Neutrophil (primary cell): ENCODE data around the gene LGALS3.

Source experiments
- H3K27ac ChIP-seq: fragments of 200-600 bp; sonication (generic); 2 replicates; pipeline ENCODE4 v1.5.1; 2016; ENCODE audit warnings: mild to moderate bottlenecking, moderate library complexity
- H3K27me3 ChIP-seq: fragments of 200-600 bp; sonication (generic); 2 replicates; pipeline ENCODE4 v1.6.0; 2016; ENCODE audit warnings: mild to moderate bottlenecking
- H3K36me3 ChIP-seq: fragments of 200-600 bp; sonication (generic); 2 replicates; pipeline ENCODE4 v1.5.1; 2017
- H3K4me1 ChIP-seq, 2 experiments: fragments of 200-600 bp in 1 of 2; sonication (generic) in 1 of 2; 1 replicate in 1 of 2; 2 replicates in 1 of 2; pipeline versions ENCODE4 v1.5.1 to v1.6.1; 2013 to 2016; ENCODE audit warnings: low read depth in 1 of 2, low read length in 1 of 2, mild to moderate bottlenecking in 1 of 2, moderate library complexity in 1 of 2; ENCODE audit not compliant: control insufficient read depth in 1 of 2, insufficient read depth in 1 of 2
- H3K4me3 ChIP-seq, 2 experiments: fragments of 200-600 bp in 1 of 2; sonication (generic) in 1 of 2; 1 replicate in 1 of 2; 2 replicates in 1 of 2; pipeline ENCODE4 v1.5.1; 2013 to 2016; ENCODE audit warnings: low read depth in 1 of 2, low read length in 1 of 2, mild to moderate bottlenecking in 1 of 2, moderate library complexity in 1 of 2
- H3K9me3 ChIP-seq: fragments of 200-600 bp; sonication (generic); 2 replicates; pipeline ENCODE4 v1.5.1; 2016
- TF ChIP-seq, protein P1 (sequence below): fragments of 200-600 bp; sonication (generic); IDR thresholded peaks from 2 replicates; pipeline ENCODE4 v1.5.1; 2016; ENCODE audit warnings: antibody characterized with exemption

The LGALS3 gene

DNA sequence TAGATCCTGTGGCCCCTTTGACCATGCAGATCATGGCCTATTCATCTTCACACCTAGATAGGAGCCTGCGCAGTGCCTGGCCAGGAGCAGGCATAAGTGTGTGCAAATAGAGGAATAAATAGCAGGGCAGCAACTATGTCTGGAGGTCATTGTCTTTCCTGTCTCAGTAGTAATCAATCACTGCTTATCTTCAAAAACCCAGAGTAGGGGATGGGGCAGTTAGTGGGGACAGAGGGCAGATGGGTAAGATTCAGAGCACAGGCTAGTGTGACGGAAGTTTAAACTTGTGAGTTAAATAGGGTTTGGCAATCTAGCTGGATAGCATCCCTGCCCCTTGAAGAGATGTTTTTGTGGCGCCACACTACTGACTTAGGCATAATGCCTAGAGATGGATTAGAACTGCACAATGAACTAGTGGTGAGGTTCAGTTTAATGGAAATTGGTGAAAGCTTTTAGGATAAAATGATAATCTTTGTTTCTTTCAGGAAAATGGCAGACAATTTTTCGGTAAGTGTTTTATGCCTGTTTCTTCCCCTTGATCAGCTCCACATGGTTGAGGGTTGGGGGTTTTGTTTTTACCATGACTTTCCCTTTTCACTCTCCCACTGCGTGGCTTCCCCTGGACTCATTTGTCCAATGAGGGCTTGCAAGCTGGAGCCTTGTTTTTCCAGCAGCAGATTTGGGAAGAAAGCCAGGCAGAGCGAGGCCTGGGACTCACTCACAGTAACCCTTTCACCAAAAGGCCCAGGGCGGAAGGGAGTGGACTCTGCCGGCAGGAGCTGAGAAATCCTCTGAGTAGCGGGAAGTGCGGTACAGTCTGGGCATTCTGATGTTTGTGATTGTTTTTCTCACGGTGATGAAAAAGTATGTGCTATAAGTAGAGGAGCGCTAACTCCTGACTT lies 8.1 kb downstream of the LGALS3 start:
- Histone ChIP-seq H3K4me1 (peaks cover 49 to 64% of the 10 kb centered on the region in 2 experiments), H3K36me3 (peaks cover 22% of the 10 kb centered on the region), H3K27ac (no peak overlapping the region), H3K27me3 (no peaks in the 10 kb centered on the region), H3K9me3 (no peaks in the 10 kb centered on the region), H3K4me3 (no peak overlapping the region)
- TF ChIP-seq, protein P1, sequence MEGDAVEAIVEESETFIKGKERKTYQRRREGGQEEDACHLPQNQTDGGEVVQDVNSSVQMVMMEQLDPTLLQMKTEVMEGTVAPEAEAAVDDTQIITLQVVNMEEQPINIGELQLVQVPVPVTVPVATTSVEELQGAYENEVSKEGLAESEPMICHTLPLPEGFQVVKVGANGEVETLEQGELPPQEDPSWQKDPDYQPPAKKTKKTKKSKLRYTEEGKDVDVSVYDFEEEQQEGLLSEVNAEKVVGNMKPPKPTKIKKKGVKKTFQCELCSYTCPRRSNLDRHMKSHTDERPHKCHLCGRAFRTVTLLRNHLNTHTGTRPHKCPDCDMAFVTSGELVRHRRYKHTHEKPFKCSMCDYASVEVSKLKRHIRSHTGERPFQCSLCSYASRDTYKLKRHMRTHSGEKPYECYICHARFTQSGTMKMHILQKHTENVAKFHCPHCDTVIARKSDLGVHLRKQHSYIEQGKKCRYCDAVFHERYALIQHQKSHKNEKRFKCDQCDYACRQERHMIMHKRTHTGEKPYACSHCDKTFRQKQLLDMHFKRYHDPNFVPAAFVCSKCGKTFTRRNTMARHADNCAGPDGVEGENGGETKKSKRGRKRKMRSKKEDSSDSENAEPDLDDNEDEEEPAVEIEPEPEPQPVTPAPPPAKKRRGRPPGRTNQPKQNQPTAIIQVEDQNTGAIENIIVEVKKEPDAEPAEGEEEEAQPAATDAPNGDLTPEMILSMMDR: no peak

DNA sequence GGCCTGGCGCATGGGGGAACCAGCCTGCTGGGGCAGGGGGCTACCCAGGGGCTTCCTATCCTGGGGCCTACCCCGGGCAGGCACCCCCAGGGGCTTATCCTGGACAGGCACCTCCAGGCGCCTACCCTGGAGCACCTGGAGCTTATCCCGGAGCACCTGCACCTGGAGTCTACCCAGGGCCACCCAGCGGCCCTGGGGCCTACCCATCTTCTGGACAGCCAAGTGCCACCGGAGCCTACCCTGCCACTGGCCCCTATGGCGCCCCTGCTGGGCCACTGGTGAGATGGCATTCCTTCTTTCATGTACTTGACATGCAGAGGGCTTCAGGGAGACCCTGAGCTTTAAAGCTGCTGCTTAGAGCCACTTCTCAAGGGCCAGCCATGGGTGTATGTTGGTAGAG lies 9.0 kb downstream of the LGALS3 start:
- Histone ChIP-seq H3K4me1 (peaks cover 48 to 57% of the 10 kb centered on the region in 2 experiments), H3K4me3 (no peak overlapping the region), H3K9me3 (no peaks in the 10 kb centered on the region), H3K27me3 (no peaks in the 10 kb centered on the region), H3K27ac (peak overlapping the region; percentile 82), H3K36me3 (peaks cover 31% of the 10 kb centered on the region)
- TF ChIP-seq, protein P1: no peak

DNA sequence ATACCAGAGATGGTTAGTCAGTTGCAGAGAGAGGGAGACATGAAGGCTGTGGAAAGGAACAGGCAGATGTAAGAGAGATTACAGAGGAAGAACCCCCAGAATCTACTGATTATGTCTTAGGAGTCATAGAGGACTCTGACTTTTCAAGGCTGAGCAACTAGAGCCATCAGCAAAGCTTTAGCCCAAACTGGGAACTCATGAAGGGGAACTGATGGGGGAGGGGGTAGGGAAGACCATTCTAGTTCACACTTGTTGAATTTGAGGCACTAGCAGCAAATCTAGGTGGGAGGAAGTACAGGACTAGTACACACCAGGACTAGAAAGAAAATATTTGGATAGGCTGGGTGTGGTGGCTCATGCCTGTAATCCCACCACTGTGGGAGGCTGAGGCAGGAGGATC lies 10.1 kb downstream of the LGALS3 start:
- Histone ChIP-seq H3K4me3 (peak overlapping the region in 1 of 2 experiments; percentile 23), H3K9me3 (no peaks in the 10 kb centered on the region), H3K36me3 (peaks cover 41% of the 10 kb centered on the region)

DNA sequence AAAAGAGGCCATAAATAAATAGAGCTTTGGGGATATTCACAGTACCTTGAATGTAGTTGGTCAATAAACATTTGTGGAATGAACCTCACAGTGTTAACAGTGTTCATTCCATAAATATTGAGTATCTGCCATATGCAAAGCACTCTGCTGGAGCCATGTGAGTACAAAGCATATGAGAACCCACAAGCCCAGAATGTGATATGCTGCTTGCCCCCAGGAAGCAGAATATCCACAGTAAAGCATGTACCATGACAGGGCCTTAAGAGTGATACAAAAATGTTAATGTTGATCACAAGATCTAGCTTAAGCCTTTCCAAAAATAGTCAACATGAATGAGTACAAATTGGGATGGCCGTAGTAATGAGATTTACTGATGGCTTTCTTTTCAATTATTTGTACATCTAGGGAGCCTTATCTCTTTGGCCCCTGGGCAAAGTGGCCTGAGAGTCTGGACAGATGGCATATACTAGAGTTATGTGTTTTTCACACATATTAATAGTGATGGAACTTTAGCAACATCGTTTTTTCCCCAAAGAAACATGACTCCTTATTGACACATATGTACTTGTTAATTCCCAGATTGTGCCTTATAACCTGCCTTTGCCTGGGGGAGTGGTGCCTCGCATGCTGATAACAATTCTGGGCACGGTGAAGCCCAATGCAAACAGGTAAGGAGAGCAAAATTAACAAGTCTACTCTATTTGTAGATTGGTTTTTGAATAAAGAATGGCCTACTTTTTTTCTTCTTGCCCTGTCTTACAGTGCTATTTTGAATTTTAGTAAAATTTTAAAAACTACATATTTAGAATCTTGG lies 10.9 kb downstream of the LGALS3 start:
- TF ChIP-seq, protein P1: no peak
- H3K36me3 ChIP-seq: peaks cover 49% of the 10 kb centered on the region
- peak overlapping the region; percentile 82 for H3K27ac ChIP-seq
- H3K9me3 ChIP-seq: no peaks in the 10 kb centered on the region
- peaks cover 48% of the 10 kb centered on the region in 2 experiments for H3K4me1 ChIP-seq
- no peak overlapping the region for H3K4me3 ChIP-seq
- no peaks in the 10 kb centered on the region for H3K27me3 ChIP-seq

More for the DNA sequence above, 10.1 kb downstream of the LGALS3 start:
- H3K27me3 ChIP-seq: no peaks in the 10 kb centered on the region
- H3K4me1 ChIP-seq: peaks cover 48% of the 10 kb centered on the region in 2 experiments
- TF ChIP-seq, protein P1: no peak
- H3K27ac ChIP-seq: peak overlapping the region; percentile 82

DNA sequence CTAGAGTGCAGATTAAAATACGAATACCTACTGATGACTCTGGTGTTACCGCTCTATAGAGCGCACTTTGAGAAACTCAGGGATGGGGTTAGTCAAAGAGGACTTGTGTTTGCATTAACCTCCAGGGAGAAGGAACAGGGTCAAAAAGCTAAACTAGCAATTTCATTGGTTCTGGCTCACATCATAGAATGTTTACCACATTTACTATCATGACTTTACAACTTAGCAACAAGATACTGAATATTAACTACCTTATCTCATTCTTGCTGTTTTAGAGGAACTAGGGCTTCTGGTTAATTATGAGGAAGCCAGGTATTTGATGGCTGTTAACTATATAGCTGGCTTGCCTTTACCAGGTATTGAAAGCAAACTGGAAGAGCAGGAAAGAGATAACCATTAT lies 12.8 kb downstream of the LGALS3 start:
- H3K9me3 ChIP-seq: no peaks in the 10 kb centered on the region
- TF ChIP-seq, protein P1: no peak
- no peaks in the 10 kb centered on the region for H3K27me3 ChIP-seq
- H3K4me3 ChIP-seq: no peak overlapping the region
- H3K27ac ChIP-seq: peak overlapping the region; percentile 82
- H3K4me1 ChIP-seq: peaks cover 46% of the 10 kb centered on the region in 2 experiments
- peaks cover 66% of the 10 kb centered on the region for H3K36me3 ChIP-seq
